GM12891 (cell line): Measurements from ENCODE around the gene EDEM2.

Experiments used
- POLR2A ChIP-seq: IDR thresholded peaks from 2 replicates; pipeline ENCODE4 v1.6.1; 2011; ENCODE audit warnings: low read depth, low read length, control low read depth
- POLR2AphosphoS5 ChIP-seq: IDR thresholded peaks from 2 replicates; pipeline ENCODE4 v1.6.1; 2011; ENCODE audit warnings: low read depth, low read length, control low read depth
- POU2F2 ChIP-seq: IDR thresholded peaks from 2 replicates; pipeline ENCODE4 v1.6.1; 2011; ENCODE audit warnings: low read depth, mild to moderate bottlenecking, control low read depth, low read length, moderate library complexity
- SPI1 ChIP-seq: IDR thresholded peaks from 2 replicates; pipeline ENCODE4 v1.6.1; 2011; ENCODE audit warnings: low read depth, low read length, control low read depth
- TAF1 ChIP-seq: IDR thresholded peaks from 2 replicates; pipeline ENCODE4 v1.6.1; 2011; ENCODE audit warnings: low read depth, low read length, control low read depth

GRCh38 chr20:35129647-35130069 lies 17.5 kb downstream of the EDEM2 start:
- TF ChIP-seq POLR2AphosphoS5 (no peak), TAF1 (no peak), POLR2A (no peak), SPI1 (no peak), POU2F2 (no peak)
